ENCODE data around the gene B3GLCT.

Gene B3GLCT

DNA sequence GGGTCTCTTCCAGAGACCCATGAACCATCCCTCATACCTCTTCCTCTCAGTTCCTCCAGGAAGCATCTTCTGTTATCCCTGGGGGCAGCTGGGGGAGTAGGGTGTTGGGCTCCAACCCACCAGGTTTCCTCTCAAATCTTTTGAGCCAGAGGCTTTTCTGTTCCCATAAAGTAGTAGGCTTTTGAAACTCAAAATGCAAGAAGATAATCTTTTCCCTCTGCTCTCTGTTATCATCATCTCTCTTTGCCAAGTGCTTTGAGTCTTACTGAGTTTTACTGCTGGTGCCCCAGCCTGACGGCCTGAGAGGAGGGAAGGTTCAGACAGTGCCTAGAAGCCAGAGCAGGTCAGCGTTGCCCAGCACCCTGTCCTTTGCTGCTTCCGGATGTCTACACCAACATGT lies 157.2 kb downstream of the B3GLCT start:
- no peak for DNase-seq

DNA sequence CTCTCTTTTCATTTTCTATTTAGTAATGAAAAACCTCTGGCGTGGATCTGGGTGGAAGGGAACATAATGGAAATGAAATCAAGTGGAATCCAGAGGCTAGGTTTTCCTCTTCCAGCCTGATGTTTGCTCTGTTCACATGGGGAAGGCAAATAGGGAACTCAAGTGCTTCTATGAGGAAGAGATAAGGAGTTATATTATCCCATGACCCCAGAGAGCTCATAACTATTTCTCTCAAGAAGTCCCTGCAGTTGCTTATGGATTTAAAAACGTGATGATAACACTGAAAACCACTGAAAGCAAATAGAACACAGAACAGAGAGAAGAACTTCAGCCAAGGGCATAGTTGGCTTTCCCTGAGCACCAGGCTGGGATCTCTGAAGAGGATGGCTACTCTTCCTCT lies 157.8 kb downstream of the B3GLCT start:
- DNase-seq, result no peak

DNA sequence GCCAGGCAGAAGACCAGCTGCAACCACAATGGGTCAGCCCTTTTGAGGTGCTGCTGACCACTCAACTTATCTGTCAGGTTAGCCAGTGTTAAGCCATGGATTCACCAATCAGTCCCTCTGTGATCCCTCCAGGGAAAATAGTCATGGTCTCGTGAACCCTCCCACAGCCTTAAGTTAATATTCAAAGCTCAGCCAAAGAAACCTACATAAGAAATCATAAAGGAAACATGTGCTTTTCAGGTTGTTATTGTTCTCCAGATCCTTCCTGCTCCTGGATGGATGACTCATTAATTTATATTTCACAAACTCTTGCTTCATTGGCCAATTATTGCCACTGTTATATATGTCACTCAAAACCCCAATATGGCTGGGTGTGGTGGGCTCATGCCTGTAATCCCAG lies 161.9 kb downstream of the B3GLCT start:
- DNase-seq, result no peak

DNA sequence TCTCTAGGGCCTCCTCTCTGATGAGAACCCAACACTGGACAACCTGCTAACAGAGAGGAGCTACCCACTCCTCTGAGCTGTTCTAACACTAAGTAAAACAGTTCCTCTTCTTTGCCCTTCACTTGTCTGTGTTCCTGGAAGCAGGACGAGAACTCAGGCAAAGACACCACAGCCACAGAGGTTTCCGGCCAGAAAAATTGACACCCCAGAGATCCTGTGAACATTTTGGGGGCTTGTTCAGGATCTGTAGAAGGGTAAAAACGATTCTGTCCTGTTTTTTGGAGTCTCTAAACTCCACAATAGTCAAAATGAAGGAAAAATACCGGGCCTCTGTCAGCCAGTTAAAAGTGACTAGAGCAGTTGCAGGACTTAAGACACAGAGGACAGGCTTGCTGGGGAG lies 165.9 kb downstream of the B3GLCT start:
- DNase-seq, result no peak

DNA sequence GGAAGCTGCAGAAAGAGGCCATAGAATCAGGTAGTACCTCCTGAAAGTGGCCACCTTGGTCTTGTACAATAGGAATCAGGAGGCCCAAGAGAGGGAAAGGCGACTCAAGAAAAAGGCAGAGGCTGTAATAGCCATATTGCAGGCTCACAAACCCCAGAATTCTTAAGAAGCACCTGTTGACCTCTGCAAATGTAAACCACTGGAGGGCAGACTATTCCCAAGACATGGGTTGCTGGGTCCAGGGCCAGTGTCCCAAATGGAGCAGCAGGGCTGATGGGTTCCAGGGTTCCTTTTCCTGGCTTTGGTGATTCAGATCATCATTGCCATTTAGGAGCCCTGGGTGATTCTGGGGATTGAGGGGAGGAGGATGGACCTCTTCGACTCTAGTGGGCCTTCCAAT lies 167.6 kb downstream of the B3GLCT start:
- DNase-seq, result no peak

DNA sequence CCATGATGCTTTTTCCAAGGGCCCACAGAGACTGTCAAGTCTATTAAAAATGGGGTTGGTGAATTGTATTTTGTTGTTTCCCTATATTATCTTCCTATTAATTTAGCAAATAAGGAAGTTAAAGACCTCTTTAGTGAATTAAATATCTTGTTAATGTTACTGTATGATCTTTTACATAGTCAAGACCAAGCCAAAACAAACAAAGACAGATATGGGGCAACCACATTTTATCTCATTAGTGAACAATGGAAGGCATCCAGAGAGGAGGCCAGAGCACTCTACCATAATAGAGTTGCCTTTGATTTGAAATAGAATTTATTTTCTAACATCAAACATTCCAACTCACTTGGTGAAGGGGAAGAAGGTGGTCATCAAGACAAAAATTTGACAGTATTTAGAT lies 169.4 kb downstream of the B3GLCT start:
- no peak for DNase-seq

DNA sequence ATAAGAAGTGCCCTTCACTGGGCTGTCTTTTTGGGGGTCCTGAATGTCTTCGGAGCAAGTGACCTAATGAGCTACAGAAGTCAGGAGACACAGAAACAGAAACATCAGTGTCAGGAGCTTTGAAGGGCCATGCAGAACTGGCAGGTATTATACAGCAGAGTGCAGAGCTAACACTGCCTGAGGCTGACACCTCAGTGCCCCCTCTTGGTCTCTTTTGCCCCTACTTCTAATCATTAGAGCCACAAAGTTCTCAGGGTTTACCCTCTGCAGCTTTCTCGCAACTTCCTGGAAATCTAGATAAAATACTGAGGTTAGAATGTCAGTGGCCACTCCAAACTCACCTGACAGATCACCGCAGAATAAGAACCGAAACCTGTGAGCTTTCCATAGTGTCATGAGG lies 172.7 kb downstream of the B3GLCT start:
- DNase-seq, result no peak

DNA sequence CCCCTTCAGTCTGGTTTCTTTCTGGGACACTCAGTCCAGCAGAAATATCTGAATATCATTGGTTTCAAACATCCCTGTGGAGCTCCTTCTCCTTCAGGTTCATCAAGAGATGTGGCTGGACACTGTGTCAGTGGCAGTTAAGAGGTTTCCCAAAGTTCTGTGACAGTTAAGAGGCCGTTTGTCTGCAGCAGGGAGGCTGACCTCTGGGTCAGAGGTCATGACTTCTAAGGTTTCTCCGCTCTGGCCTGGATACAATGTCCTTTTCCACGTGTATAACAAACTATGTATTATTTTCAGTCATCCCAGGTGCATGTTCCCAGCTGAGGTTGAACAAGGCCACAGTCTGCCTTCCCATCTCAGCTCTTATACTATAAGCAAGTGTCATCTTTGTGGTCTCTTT lies 174.9 kb downstream of the B3GLCT start:
- no peak for DNase-seq

DNA sequence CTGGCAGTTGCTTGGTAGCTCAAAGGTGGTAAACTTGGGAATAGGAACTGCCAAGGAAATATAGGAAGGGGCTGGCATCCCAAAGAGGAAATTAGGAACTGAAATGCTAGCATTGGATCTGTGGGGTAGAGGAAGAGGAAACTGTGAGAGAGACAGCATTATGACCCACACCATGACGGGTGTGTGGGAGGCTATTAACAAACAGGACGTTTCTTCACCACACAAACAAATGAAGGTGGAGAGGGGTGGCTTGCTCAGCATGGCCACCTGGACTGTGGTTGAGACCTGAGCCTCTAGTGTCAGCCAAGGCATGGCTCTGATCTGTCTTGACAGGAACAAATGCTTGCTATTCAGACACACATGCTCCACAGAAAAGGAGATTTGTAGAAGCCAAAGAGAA lies 178.2 kb downstream of the B3GLCT start:
- no peak for DNase-seq

DNA sequence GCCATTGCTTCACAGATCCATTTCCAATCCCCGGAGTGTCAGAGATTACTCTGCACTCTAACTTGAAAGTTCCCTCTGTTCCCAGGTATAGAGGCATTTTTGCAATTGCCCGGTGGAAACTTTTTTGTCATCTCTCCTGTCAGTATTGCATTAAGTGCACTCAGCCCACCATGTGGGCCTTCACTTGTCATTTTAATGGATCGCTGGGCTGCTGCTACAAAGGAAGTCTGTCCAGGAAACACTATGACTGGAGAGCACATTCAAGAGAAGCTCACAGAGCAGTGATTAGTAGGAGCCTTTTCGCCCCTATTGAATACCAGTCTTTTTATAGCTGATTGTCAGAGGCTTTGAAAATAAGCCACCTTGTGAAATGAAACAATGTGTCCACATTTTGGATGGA lies 180.9 kb downstream of the B3GLCT start:
- DNase-seq, result no peak
